Pancreas (tissue), 10 donors: ENCODE measurements around the gene DPH7. TPM values are rescaled to one million over a fixed set of nuclear protein-coding genes. Genes with fewer than 3 reads are reported as not detected.

Experiments used
- ATAC-seq, 4 donors: fragments of 200-7000 bp; cut with Tn5 transposase; one replicate each; pipeline versions ENCODE4 v1.8.0 to v1.9.1; 2020; ENCODE audit warnings: mild to moderate bottlenecking in 4 of 4, moderate library complexity in 4 of 4
- DNase-seq, 6 donors: peaks; one replicate each; pipeline ENCODE4 v3.0.0-alpha.2; 2020
- FAIRE-seq: peaks from 2 replicates; lab custom pipeline; 2012; peaks lifted over from hg19 to GRCh38; lab: Jason Lieb, UNC
- H3K27ac ChIP-seq, 4 donors: fragments of 200-600 bp; sonication (generic); 1 replicate in 3 of 4; 2 replicates in 1 of 4; pipeline versions ENCODE4 v1.5.0 to v1.8.0; 2020
- H3K27me3 ChIP-seq, 4 donors: fragments of 200-600 bp; one replicate each; pipeline ENCODE4 v1.8.0; 2021
- H3K36me3 ChIP-seq, 3 donors: fragments of 200-600 bp; sonication (generic) in 1 of 3; one replicate each; pipeline versions ENCODE4 v1.5.0 to v1.8.0; 2020 to 2021
- H3K4me1 ChIP-seq, 3 donors: fragments of 200-600 bp; one replicate each; pipeline ENCODE4 v1.8.0; 2021
- H3K4me3 ChIP-seq, 4 donors: fragments of 200-600 bp; sonication (generic) in 2 of 4; one replicate each; pipeline versions ENCODE4 v1.5.0 to v1.8.0; 2020 to 2021
- H3K9me3 ChIP-seq, 4 donors: fragments of 200-600 bp; one replicate each; pipeline ENCODE4 v1.8.0; 2021
- WGBS, 2 donors: extraction: QIAGEN DNeasy Blood & Tissue Kit; methylation state at CpG; one replicate each; pipeline ENCODE4 v1.1.7; 2013; 5-methylcytosine and 5-hydroxymethylcytosine counted together
- intact Hi-C, 3 donors: fragments of 100-400 bp; cut with DNase I; formaldehyde crosslinking; loops; one replicate each; pipeline versions ENCODE4 v1.11.1 to v1.14.2; 2022
- polyA plus RNA-seq, 2 donors: library from polyadenylated mRNA; stranded (reverse); fragments of 200-250 nt; gene quantifications; one replicate each; pipeline ENCODE4 v1.2.3, GENCODE V29; 2013
- total RNA-seq, 6 donors: library from RNA; stranded (reverse); fragmentation: NEBNext Ultra II Directional in 4 of 6; extraction: Animal tissue kit (Norgen Biotek cat#: 25700) in 4 of 6; gene quantifications; one replicate each; pipeline versions ENCODE4 v1.2.1 to v1.2.4, GENCODE V29; 2021 to 2023
- TF ChIP-seq, protein P1 (sequence below), 4 donors: fragments of 200-600 bp; sonication (generic) in 3 of 4; IDR thresholded peaks; one replicate each; pipeline versions ENCODE4 v1.5.0 to v1.8.0; 2021; ENCODE audit warnings: antibody characterized with exemption in 4 of 4
- donor health status: healthy with polysubstance abuse.
- donor health status: DM: no; HTN: no; CAD: no; lungs with moderate emphysema.
- donor health status: DM: no; HTN: no; CAD: no.
- donor health status: control.
- donor health status: control.
- donor health status: Bipolar disorder and iron deficiency.
- donor health status: DM: yes; HTN: yes; CAD: no.
- donor health status: DM: no; HTN: no; CAD: no.
- donor health status: DM: no; HTN: no; CAD: no.
- donor health status: DM: yes; HTN: yes; CAD: no.

The DPH7 gene
- total and polyA plus RNA-seq, 8 donors: 16.7 to 174 (median 24.8) TPM

GRCh38 chr9:137505421-137506140, 73.1 kb downstream of the DPH7 start:
- no peaks in the 10 kb centered on the region for H3K4me1 ChIP-seq
- intact Hi-C loops: no loop called here
- 92 to 93% methylated on average over 28 of the region's 28 CpGs for WGBS, 2 donors
- H3K27me3 ChIP-seq: no peaks in the 10 kb centered on the region
- no peak overlapping the region for H3K4me3 ChIP-seq
- no peak overlapping the region for H3K27ac ChIP-seq
- H3K9me3 ChIP-seq: no peaks in the 10 kb centered on the region
- peak in 1 of 6 donors; percentile 48 for DNase-seq
- no peaks in the 10 kb centered on the region for H3K36me3 ChIP-seq
- no peak for ATAC-seq
- FAIRE-seq: no peak
- TF ChIP-seq, protein P1, sequence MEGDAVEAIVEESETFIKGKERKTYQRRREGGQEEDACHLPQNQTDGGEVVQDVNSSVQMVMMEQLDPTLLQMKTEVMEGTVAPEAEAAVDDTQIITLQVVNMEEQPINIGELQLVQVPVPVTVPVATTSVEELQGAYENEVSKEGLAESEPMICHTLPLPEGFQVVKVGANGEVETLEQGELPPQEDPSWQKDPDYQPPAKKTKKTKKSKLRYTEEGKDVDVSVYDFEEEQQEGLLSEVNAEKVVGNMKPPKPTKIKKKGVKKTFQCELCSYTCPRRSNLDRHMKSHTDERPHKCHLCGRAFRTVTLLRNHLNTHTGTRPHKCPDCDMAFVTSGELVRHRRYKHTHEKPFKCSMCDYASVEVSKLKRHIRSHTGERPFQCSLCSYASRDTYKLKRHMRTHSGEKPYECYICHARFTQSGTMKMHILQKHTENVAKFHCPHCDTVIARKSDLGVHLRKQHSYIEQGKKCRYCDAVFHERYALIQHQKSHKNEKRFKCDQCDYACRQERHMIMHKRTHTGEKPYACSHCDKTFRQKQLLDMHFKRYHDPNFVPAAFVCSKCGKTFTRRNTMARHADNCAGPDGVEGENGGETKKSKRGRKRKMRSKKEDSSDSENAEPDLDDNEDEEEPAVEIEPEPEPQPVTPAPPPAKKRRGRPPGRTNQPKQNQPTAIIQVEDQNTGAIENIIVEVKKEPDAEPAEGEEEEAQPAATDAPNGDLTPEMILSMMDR (IDR thresholded peaks at IDR 0.05): no peak

Other genes with a start within 250 kb of the DPH7 start
- 10 to 100 TPM in 3 of 6 donors, 1 to 10 TPM in 3; 8.1 to 16.5 (median 10.4) TPM for gene EXD3, start 155.8 kb downstream of the DPH7 start, total RNA-seq
- gene EXD3, start 155.8 kb downstream of the DPH7 start, polyA plus RNA-seq: 10 to 100 TPM; 43.1 to 57.3 TPM
- gene NOXA1, start 155.5 kb downstream of the DPH7 start, total RNA-seq: 10 to 100 TPM in 3 of 6 donors, 1 to 10 TPM in 3; 6.6 to 15.0 (median 10.0) TPM
- gene NOXA1, start 155.5 kb downstream of the DPH7 start, polyA plus RNA-seq: 10 to 100 TPM; 40.0 to 45.5 TPM
- 1 to 10 TPM in 5 of 6 donors, under 1 TPM in 1; 0.98 to 3.8 (median 1.3) TPM for gene ENTPD8, start 137.6 kb downstream of the DPH7 start, total RNA-seq
- 1 to 10 TPM; 3.9 to 4.7 TPM for gene ENTPD8, start 137.6 kb downstream of the DPH7 start, polyA plus RNA-seq
- gene NSMF, start 119.6 kb downstream of the DPH7 start, total RNA-seq: 10 to 100 TPM; 22.0 to 34.4 (median 26.3) TPM
- gene NSMF, start 119.6 kb downstream of the DPH7 start, polyA plus RNA-seq: 10 to 100 TPM; 68.6 to 81.0 TPM
- gene PNPLA7, start 28.5 kb downstream of the DPH7 start, total RNA-seq: 10 to 100 TPM in 5 of 6 donors, 1 to 10 TPM in 1; 7.1 to 23.8 (median 17.7) TPM
- 10 to 100 TPM; 62.8 to 71.8 TPM for gene PNPLA7, start 28.5 kb downstream of the DPH7 start, polyA plus RNA-seq
- gene MRPL41, start 27.0 kb downstream of the DPH7 start, total RNA-seq: 10 to 100 TPM; 16.6 to 30.1 (median 19.0) TPM
- 10 to 100 TPM; 49.6 to 74.1 TPM for gene MRPL41, start 27.0 kb downstream of the DPH7 start, polyA plus RNA-seq
- 10 to 100 TPM in 1 of 6 donors, 1 to 10 TPM in 5; 6.1 to 11.1 (median 9.1) TPM for gene ZMYND19, start 11.6 kb upstream of the DPH7 start, total RNA-seq
- 10 to 100 TPM; 18.0 to 18.6 TPM for gene ZMYND19, start 11.6 kb upstream of the DPH7 start, polyA plus RNA-seq
- 10 to 100 TPM; 20.9 to 39.3 (median 24.3) TPM for gene ARRDC1, start 26.8 kb upstream of the DPH7 start, total RNA-seq
- 100 to 1,000 TPM; 117 to 161 TPM for gene ARRDC1, start 26.8 kb upstream of the DPH7 start, polyA plus RNA-seq
- 10 to 100 TPM; 29.9 to 51.1 (median 32.6) TPM for gene EHMT1, start 40.1 kb upstream of the DPH7 start, total RNA-seq
- gene EHMT1, start 40.1 kb upstream of the DPH7 start, polyA plus RNA-seq: 10 to 100 TPM; 30.3 to 42.0 TPM